Smooth muscle cell (in vitro differentiated cells): ENCODE results near the gene ACE. TPM values are rescaled to one million over a fixed set of nuclear protein-coding genes. Genes with fewer than 3 reads are reported as not detected.

ENCODE experiments used
- DNase-seq: peaks from one replicate; lab custom pipeline; 2025; ENCODE audit not compliant: unreplicated experiment; lab: John Stamatoyannopoulos, UW
- H2AFZ ChIP-seq: fragments of 200-600 bp; sonication (generic); 2 replicates; pipeline ENCODE4 v1.6.0; 2016; ENCODE audit warnings: antibody characterized with exemption, low read depth, mild to moderate bottlenecking
- H3F3A ChIP-seq: fragments of 200-600 bp; sonication (generic); 2 replicates; pipeline ENCODE4 v1.6.0; 2017; ENCODE audit warnings: antibody characterized with exemption, low read depth
- H3K27ac ChIP-seq: fragments of 200-600 bp; sonication (generic); 2 replicates; pipeline ENCODE4 v1.5.1; 2016; ENCODE audit warnings: low read depth, mild to moderate bottlenecking
- H3K27me3 ChIP-seq: fragments of 200-600 bp; sonication (generic); 2 replicates; pipeline ENCODE4 v1.6.1; 2016; ENCODE audit warnings: low read depth, mild to moderate bottlenecking
- H3K36me3 ChIP-seq: fragments of 200-600 bp; sonication (generic); 2 replicates; pipeline ENCODE4 v1.5.1; 2016; ENCODE audit warnings: low read depth
- H3K4me1 ChIP-seq: fragments of 200-600 bp; sonication (generic); 2 replicates; pipeline ENCODE4 v1.5.1; 2016; ENCODE audit warnings: low read depth
- H3K4me2 ChIP-seq: fragments of 200-600 bp; sonication (generic); 2 replicates; pipeline ENCODE4 v1.6.0; 2016; ENCODE audit warnings: mild to moderate bottlenecking
- H3K4me3 ChIP-seq: fragments of 200-600 bp; sonication (generic); 2 replicates; pipeline ENCODE4 v1.5.1; 2016; ENCODE audit warnings: mild to moderate bottlenecking
- H3K79me2 ChIP-seq: fragments of 200-600 bp; sonication (generic); 2 replicates; pipeline ENCODE4 v1.6.0; 2016; ENCODE audit warnings: low read depth, mild to moderate bottlenecking
- H3K9ac ChIP-seq: fragments of 200-600 bp; sonication (generic); 2 replicates; pipeline ENCODE4 v1.6.0; 2016; ENCODE audit warnings: low read depth
- H3K9me3 ChIP-seq: fragments of 200-600 bp; sonication (generic); replicated peaks from 2 replicates; pipeline ENCODE4 v1.5.1; 2016; ENCODE audit warnings: low read depth
- H4K20me1 ChIP-seq: fragments of 200-600 bp; sonication (generic); 2 replicates; pipeline ENCODE4 v1.6.0; 2016; ENCODE audit warnings: low read depth
- CTCF ChIP-seq: fragments of 200-600 bp; sonication (generic); IDR thresholded peaks from 2 replicates; pipeline ENCODE4 v1.5.1; 2017; ENCODE audit warnings: borderline replicate concordance, mild to moderate bottlenecking, antibody characterized with exemption; ENCODE audit not compliant: insufficient read depth, poor library complexity, severe bottlenecking
- WGBS: methylation state at CpG from one replicate; pipeline ENCODE4 v1.1.7; 2016; ENCODE audit warnings: low lambda C conversion rate; 5-methylcytosine and 5-hydroxymethylcytosine counted together
- polyA plus RNA-seq: library from polyadenylated mRNA; unstranded; fragments of >200 nt; fragmentation: Nextera tagmentation; extraction: Ambion mirVana; gene quantifications from 2 replicates; pipeline ENCODE4 v1.2.1, GENCODE V29; 2016
- total RNA-seq: library from RNA; depleted of rRNA; stranded (reverse); fragments of >200 nt; gene quantifications from 2 replicates; pipeline ENCODE4 v1.2.3, GENCODE V29; 2014

Gene ACE
- total and polyA plus RNA-seq, 2 experiments from 2014 or later: 1.5 to 2.0 TPM

DNA sequence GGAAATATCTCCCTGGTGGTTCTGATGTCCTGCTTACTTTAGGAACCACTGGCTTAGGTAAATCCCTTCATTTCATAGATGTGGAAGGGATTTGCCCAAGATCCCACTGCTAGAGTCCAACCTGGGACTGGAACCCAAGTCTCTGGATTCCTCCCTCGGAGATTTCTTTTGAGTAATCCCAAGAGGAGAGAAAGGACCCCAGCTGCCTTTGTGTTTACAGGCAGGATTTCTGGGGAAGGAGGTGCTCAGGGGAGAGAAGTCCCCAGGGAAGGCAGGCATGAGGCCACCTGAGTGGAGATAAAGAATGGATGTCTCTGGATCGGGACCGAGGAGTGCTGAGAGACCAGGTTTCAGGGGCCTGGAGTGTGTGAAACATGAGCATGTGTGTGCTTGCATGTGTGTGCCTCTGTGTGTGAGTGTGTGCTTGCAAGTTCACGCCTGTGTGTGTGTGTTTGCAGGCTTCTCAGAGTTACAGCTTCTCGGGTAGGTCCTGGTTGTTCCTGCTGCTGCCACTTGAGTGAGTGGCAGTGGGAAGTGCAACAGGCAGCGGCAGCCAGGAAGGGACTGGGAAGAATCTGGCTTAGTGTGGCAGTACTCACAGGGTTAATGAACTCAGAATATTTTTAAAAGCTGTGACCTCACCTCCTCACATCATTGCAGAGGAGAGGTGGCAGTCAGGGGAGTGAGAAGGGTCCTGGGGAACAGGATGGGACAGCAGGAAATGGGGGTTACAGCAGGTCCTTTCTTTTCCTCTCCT lies 48.5 kb downstream of the ACE start:
- 86% methylated on average over 6 of the region's 6 CpGs for WGBS
- Histone ChIP-seq H3F3A (no peaks in the 10 kb centered on the region), H4K20me1 (no peaks in the 10 kb centered on the region), H3K27me3 (peaks cover 22% of the 10 kb centered on the region), H3K4me1 (no peaks in the 10 kb centered on the region), H3K9ac (no peak overlapping the region), H3K79me2 (no peaks in the 10 kb centered on the region), H3K4me3 (no peak overlapping the region), H3K36me3 (no peaks in the 10 kb centered on the region), H3K4me2 (no peak overlapping the region), H2AFZ (no peak overlapping the region), H3K9me3 (no peaks in the 10 kb centered on the region), H3K27ac (no peak overlapping the region)
- no peak for DNase-seq
- no peak for TF ChIP-seq CTCF

DNA sequence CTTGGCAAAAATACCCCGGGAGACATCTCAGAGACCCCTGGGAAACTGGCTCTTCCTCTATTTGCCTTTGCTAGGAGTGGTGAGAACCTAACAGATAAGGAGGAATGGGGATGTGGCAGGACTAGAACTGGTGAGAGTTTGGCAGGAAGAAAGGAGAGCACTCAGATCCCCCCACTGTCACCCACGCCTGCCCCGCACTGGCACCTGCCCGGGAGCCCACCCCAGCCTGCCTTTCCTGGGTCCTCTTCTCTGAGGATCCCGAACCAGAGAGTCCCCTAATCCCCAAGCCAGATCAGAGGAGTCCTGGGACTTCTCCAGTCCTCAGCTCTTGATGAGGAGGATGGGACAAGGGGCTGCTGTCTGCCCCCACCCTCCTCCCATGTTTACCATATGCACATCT lies 50.0 kb downstream of the ACE start:
- Histone ChIP-seq H3K79me2 (no peaks in the 10 kb centered on the region), H3K27me3 (peaks cover 22% of the 10 kb centered on the region), H2AFZ (no peak overlapping the region), H3K27ac (no peak overlapping the region), H3K9ac (no peak overlapping the region), H3K4me2 (no peak overlapping the region), H3K9me3 (no peaks in the 10 kb centered on the region), H3F3A (no peaks in the 10 kb centered on the region), H4K20me1 (no peaks in the 10 kb centered on the region), H3K36me3 (no peaks in the 10 kb centered on the region), H3K4me3 (no peak overlapping the region), H3K4me1 (no peaks in the 10 kb centered on the region)
- 83% methylated on average over 5 of the region's 5 CpGs for WGBS
- no peak for TF ChIP-seq CTCF
- no peak for DNase-seq

GRCh38 chr17:63528183-63528582 lies 51.3 kb downstream of the ACE start:
- Histone ChIP-seq H3K27me3 (peaks cover 22% of the 10 kb centered on the region), H3K9me3 (no peaks in the 10 kb centered on the region), H4K20me1 (no peaks in the 10 kb centered on the region), H3F3A (no peaks in the 10 kb centered on the region), H3K79me2 (no peaks in the 10 kb centered on the region), H3K4me3 (no peak overlapping the region), H3K9ac (no peak overlapping the region), H3K27ac (no peak overlapping the region), H3K4me2 (no peak overlapping the region), H2AFZ (no peak overlapping the region), H3K36me3 (no peaks in the 10 kb centered on the region), H3K4me1 (no peaks in the 10 kb centered on the region)
- WGBS: 91% methylated on average over 8 of the region's 9 CpGs
- no peak for DNase-seq
- TF ChIP-seq CTCF: no peak
